ENCODE measurements around the gene CMAS. TPM values are rescaled to one million over a fixed set of nuclear protein-coding genes. Genes with fewer than 3 reads are reported as not detected.

Gene CMAS
- total RNA-seq, 2 donors from 2014 or later: 50.2 to 87.3 TPM

DNA sequence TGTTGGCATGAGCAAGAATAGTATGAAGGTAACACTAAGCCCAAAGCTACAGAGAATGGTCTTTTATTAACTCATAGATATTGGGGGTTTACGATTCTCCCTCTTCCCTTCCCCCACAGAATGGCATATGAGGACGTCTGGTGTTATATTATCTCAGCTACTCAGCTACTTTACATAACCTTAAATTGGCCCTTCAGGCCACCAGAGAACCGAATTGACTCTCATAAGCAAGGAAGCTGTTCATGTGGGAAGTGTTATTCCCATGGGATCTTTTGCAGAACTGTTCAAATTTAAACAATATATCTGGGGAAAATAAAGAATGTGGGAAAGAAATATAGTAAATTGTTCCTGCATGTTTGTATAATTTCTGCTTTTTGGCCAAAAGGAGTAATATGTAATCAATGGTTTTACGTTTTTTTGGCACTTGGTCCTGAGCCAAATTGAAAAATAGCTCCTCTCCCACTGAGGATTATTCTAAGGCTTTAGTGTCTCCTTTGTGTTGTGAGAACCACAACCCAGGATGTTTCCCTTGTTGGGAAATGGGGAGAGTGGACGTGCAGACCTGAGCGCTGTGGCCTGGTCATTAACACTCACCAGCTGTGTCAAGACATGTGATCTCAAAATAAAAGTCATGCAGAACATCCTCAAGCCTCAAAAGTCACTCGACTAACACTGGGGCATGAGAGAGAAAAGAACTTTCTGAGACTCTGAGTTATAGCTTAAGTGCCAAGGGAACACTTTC is 31.8 kb upstream of the CMAS start:
- no peak overlapping the region for H3K4me3 Mint-ChIP-seq
- DNase-seq: no peak
- 83 to 88% methylated on average over 3 to 7 of the region's 7 CpGs for WGBS, 2 experiments (ENCODE audit: insufficient coverage in 1 of 2, insufficient read length in 1 of 2)

DNA sequence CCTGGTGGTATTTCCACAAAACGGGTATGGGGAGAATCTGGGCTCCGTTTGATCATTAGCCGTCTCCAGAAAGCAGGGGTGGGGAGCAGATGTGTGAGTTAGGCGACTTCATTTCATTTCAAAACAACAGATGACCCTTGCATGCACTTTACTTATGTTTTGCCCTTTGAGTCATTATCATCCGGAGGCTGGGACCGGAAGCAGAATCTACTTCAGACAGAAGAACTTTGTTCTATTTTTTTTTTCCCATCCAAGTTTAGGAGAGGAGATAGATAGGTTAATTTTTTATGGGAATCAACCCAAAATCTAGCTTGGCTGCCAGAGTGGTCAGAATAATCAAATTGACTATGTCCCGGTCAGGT is 31.3 kb upstream of the CMAS start:
- no peaks in the 10 kb centered on the region for H3K27me3 ChIP-seq (ENCODE audit: control insufficient read depth, insufficient read depth, low read length, poor library complexity, severe bottlenecking)
- H3K36me3 ChIP-seq (ENCODE audit: control insufficient read depth, insufficient read depth, low read length): no peaks in the 10 kb centered on the region
- H3K4me1 Mint-ChIP-seq: peaks cover 2% of the 10 kb centered on the region
- no peak overlapping the region for H3K9ac ChIP-seq (ENCODE audit: extremely low read depth, low read length, poor library complexity, severe bottlenecking)
- H3K4me3 Mint-ChIP-seq: no peak overlapping the region
- 89 to 100% methylated on average over 5 to 7 of the region's 7 CpGs for WGBS, 2 experiments (ENCODE audit: insufficient coverage in 1 of 2, insufficient read length in 1 of 2)
- H3K4me3 ChIP-seq (ENCODE audit: low read length): no peak overlapping the region
- peaks cover 12% of the 10 kb centered on the region for H3K9me3 Mint-ChIP-seq
- no peak overlapping the region for H3K27ac Mint-ChIP-seq
- H3K27me3 Mint-ChIP-seq (ENCODE audit: insufficient read depth): no peaks in the 10 kb centered on the region
- no peaks in the 10 kb centered on the region for H3K9me3 ChIP-seq (ENCODE audit: control insufficient read depth, low read length)
- no peak for DNase-seq
- TF ChIP-seq, protein P1, sequence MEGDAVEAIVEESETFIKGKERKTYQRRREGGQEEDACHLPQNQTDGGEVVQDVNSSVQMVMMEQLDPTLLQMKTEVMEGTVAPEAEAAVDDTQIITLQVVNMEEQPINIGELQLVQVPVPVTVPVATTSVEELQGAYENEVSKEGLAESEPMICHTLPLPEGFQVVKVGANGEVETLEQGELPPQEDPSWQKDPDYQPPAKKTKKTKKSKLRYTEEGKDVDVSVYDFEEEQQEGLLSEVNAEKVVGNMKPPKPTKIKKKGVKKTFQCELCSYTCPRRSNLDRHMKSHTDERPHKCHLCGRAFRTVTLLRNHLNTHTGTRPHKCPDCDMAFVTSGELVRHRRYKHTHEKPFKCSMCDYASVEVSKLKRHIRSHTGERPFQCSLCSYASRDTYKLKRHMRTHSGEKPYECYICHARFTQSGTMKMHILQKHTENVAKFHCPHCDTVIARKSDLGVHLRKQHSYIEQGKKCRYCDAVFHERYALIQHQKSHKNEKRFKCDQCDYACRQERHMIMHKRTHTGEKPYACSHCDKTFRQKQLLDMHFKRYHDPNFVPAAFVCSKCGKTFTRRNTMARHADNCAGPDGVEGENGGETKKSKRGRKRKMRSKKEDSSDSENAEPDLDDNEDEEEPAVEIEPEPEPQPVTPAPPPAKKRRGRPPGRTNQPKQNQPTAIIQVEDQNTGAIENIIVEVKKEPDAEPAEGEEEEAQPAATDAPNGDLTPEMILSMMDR (conservative IDR thresholded peaks at IDR 0.05): no peak
- no peaks in the 10 kb centered on the region for H3K36me3 Mint-ChIP-seq (ENCODE audit: low read depth)
- no peak overlapping the region for H3K27ac ChIP-seq (ENCODE audit: low read depth, low read length)
- H3K4me1 ChIP-seq (ENCODE audit: control insufficient read depth, insufficient read depth, low read length): no peaks in the 10 kb centered on the region

More for the DNA sequence above, 31.8 kb upstream of the CMAS start:
- Histone ChIP-seq H3K4me1 (ENCODE audit: control insufficient read depth, insufficient read depth, low read length) (no peaks in the 10 kb centered on the region), H3K4me3 (ENCODE audit: low read length) (no peak overlapping the region), H3K36me3 (ENCODE audit: control insufficient read depth, insufficient read depth, low read length) (no peaks in the 10 kb centered on the region), H3K9ac (ENCODE audit: extremely low read depth, low read length, poor library complexity, severe bottlenecking) (no peak overlapping the region), H3K27ac (ENCODE audit: low read depth, low read length) (no peak overlapping the region), H3K27me3 (ENCODE audit: control insufficient read depth, insufficient read depth, low read length, poor library complexity, severe bottlenecking) (no peaks in the 10 kb centered on the region), H3K9me3 (ENCODE audit: control insufficient read depth, low read length) (no peaks in the 10 kb centered on the region)
- TF ChIP-seq, protein P1 (conservative IDR thresholded peaks at IDR 0.05): no peak
- Mint-ChIP-seq H3K27me3 (ENCODE audit: insufficient read depth) (no peaks in the 10 kb centered on the region), H3K9me3 (peaks cover 18% of the 10 kb centered on the region), H3K4me1 (no peaks in the 10 kb centered on the region), H3K36me3 (ENCODE audit: low read depth) (no peaks in the 10 kb centered on the region), H3K27ac (no peak overlapping the region)

DNA sequence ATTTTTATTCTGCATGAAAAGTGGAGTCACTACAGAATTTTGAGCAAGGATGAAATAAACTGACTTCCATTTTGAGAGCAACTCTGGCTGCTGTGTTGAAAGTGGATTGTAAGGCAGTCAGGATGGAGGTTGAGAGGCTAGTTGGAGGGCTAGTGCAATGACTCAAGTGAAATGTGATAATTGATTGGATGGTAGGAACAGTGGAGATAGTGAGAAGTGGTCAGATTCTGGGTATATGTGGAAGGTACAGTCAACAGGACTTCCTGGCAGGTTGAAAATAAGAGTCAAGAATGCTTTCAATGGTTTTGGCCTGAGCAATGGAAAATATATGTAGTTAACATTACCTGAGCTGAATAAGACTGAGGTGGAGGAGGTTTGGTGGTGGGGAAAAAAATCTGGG is 29.0 kb upstream of the CMAS start:
- TF ChIP-seq, protein P1 (conservative IDR thresholded peaks at IDR 0.05): no peak
- Mint-ChIP-seq H3K27me3 (ENCODE audit: insufficient read depth) (no peaks in the 10 kb centered on the region), H3K27ac (no peak overlapping the region), H3K9me3 (no peaks in the 10 kb centered on the region), H3K4me1 (peaks cover 2% of the 10 kb centered on the region), H3K4me3 (no peak overlapping the region), H3K36me3 (ENCODE audit: low read depth) (no peaks in the 10 kb centered on the region)
- Histone ChIP-seq H3K9me3 (ENCODE audit: control insufficient read depth, low read length) (no peaks in the 10 kb centered on the region), H3K36me3 (ENCODE audit: control insufficient read depth, insufficient read depth, low read length) (no peaks in the 10 kb centered on the region), H3K27ac (ENCODE audit: low read depth, low read length) (no peak overlapping the region), H3K27me3 (ENCODE audit: control insufficient read depth, insufficient read depth, low read length, poor library complexity, severe bottlenecking) (peaks cover 17% of the 10 kb centered on the region), H3K9ac (ENCODE audit: extremely low read depth, low read length, poor library complexity, severe bottlenecking) (no peak overlapping the region), H3K4me1 (ENCODE audit: control insufficient read depth, insufficient read depth, low read length) (no peaks in the 10 kb centered on the region), H3K4me3 (ENCODE audit: low read length) (no peak overlapping the region)
- DNase-seq: no peak
